K562 (cell line): ENCODE measurements around the gene ZNF544. TPM values are rescaled to one million over a fixed set of nuclear protein-coding genes. Genes with fewer than 3 reads are reported as not detected.

Experiments
- ELK3 ChIP-seq: fragments of 450-650 bp; formaldehyde crosslinking; IDR thresholded peaks from 2 replicates; pipeline ENCODE4 v1.4.0; 2020; ENCODE audit warnings: mild to moderate bottlenecking
- EZH2 ChIP-seq: IDR thresholded peaks from 2 replicates; pipeline ENCODE4 v1.6.1; 2012; ENCODE audit warnings: low read depth, mild to moderate bottlenecking, inconsistent platforms, low read length, borderline replicate concordance
- FOXK1 ChIP-seq: sonication (generic); formaldehyde crosslinking; IDR thresholded peaks from 2 replicates; pipeline ENCODE4 v1.8.0; 2022; ENCODE audit warnings: missing genetic modification reagents, mild to moderate bottlenecking, borderline replicate concordance
- GTF2A2 ChIP-seq: IDR thresholded peaks from 2 replicates; pipeline ENCODE4 v1.6.1; 2016; ENCODE audit warnings: mild to moderate bottlenecking, missing genetic modification characterization, missing compliant biosample characterization
- HDAC6 ChIP-seq: IDR thresholded peaks from 2 replicates; pipeline ENCODE4 v1.6.1; 2012; ENCODE audit warnings: low read depth, mild to moderate bottlenecking, control low read depth, inconsistent platforms, low read length, moderate library complexity
- ILF3 ChIP-seq: fragments of 450-650 bp; IDR thresholded peaks from 2 replicates; pipeline ENCODE4 v1.6.1; 2018; ENCODE audit warnings: antibody characterized with exemption, mild to moderate bottlenecking, moderate library complexity, borderline replicate concordance
- KAT7 ChIP-seq: sonication (generic); formaldehyde crosslinking; IDR thresholded peaks from 2 replicates; pipeline ENCODE4 v1.8.0; 2022; ENCODE audit warnings: missing genetic modification reagents, mild to moderate bottlenecking, borderline replicate concordance
- MXD1 ChIP-seq: fragments of 250-450 bp; sonication (Bioruptor Pico); IDR thresholded peaks from 2 replicates; pipeline ENCODE4 v1.8.0; 2021; ENCODE audit warnings: borderline replicate concordance, mild to moderate bottlenecking, moderate library complexity; ENCODE audit not compliant: poor library complexity, severe bottlenecking
- NCOA6 ChIP-seq: fragments of 450-650 bp; IDR thresholded peaks from 2 replicates; pipeline ENCODE4 v1.6.1; 2017; ENCODE audit warnings: mild to moderate bottlenecking
- PHB ChIP-seq: fragments of 250-450 bp; sonication (Bioruptor Pico); IDR thresholded peaks from 2 replicates; pipeline ENCODE4 v1.5.0; 2021
- PHF20 ChIP-seq: fragments of 450-650 bp; IDR thresholded peaks from 2 replicates; pipeline ENCODE4 v1.6.1; 2018; ENCODE audit not compliant: partially characterized antibody
- RBM22 ChIP-seq: fragments of 200-400 bp; formaldehyde crosslinking; IDR thresholded peaks from 2 replicates; pipeline ENCODE4 v1.6.1; 2018; ENCODE audit warnings: low read length, low read depth; ENCODE audit not compliant: poor library complexity, severe bottlenecking
- SMAD4 ChIP-seq: fragments of 250-450 bp; sonication (Bioruptor Pico); conservative IDR thresholded peaks from 2 replicates; pipeline ENCODE4 v1.8.0; 2021; ENCODE audit warnings: inconsistent platforms, mild to moderate bottlenecking, moderate library complexity
- SREBF2 ChIP-seq: sonication (generic); formaldehyde crosslinking; IDR thresholded peaks from 2 replicates; pipeline ENCODE4 v1.4.0; 2020; ENCODE audit warnings: mild to moderate bottlenecking, missing genetic modification reagents
- STAT5B ChIP-seq: fragments of 250-450 bp; sonication (Bioruptor Pico); IDR thresholded peaks from 2 replicates; pipeline ENCODE4 v1.8.0; 2021; ENCODE audit warnings: mild to moderate bottlenecking, inconsistent platforms
- TCF3 ChIP-seq: sonication (generic); formaldehyde crosslinking; IDR thresholded peaks from 2 replicates; pipeline ENCODE4 v1.4.0; 2020; ENCODE audit warnings: mild to moderate bottlenecking, missing genetic modification reagents
- XRCC3 ChIP-seq: fragments of 450-650 bp; IDR thresholded peaks from 2 replicates; pipeline ENCODE4 v1.6.1; 2017; ENCODE audit warnings: mild to moderate bottlenecking, moderate library complexity
- ZNF165 ChIP-seq: fragments of 250-450 bp; sonication (Bioruptor Pico); IDR thresholded peaks from 2 replicates; pipeline ENCODE4 v1.4.0; 2020; ENCODE audit warnings: borderline replicate concordance
- ZNF174 ChIP-seq: fragments of 250-450 bp; sonication (Bioruptor Pico); IDR thresholded peaks from 2 replicates; pipeline ENCODE4 v1.4.0; 2020; ENCODE audit warnings: mild to moderate bottlenecking
- ZNF431 ChIP-seq: sonication (generic); formaldehyde crosslinking; IDR thresholded peaks from 2 replicates; pipeline ENCODE4 v1.8.0; 2022; ENCODE audit warnings: mild to moderate bottlenecking, missing genetic modification reagents
- ZNF699 ChIP-seq: fragments of 250-450 bp; sonication (Bioruptor Pico); IDR thresholded peaks from 2 replicates; pipeline ENCODE4 v1.8.0; 2021; ENCODE audit warnings: mild to moderate bottlenecking, moderate library complexity; ENCODE audit not compliant: insufficient replicate concordance
- ZNF785 ChIP-seq: fragments of 250-450 bp; sonication (Bioruptor Pico); IDR thresholded peaks from 2 replicates; pipeline ENCODE4 v1.4.0; 2020; ENCODE audit warnings: mild to moderate bottlenecking
- ZSCAN32 ChIP-seq: fragments of 450-650 bp; formaldehyde crosslinking; IDR thresholded peaks from 2 replicates; pipeline ENCODE4 v1.4.0; 2020; ENCODE audit warnings: mild to moderate bottlenecking, moderate library complexity
- polyA plus RNA-seq, 8 experiments: library from polyadenylated mRNA; depleted of rRNA in 4 of 8; stranded (reverse) in 5 of 8; unstranded in 3 of 8; fragments of >200 nt; fragmentation: Nextera tagmentation in 2 of 8; fragmentation: Illumina TruSeq in 1 of 8; extraction: Ambion mirVana in 2 of 8; extraction: Trizol in 1 of 8; gene quantifications; 2 replicates each; pipeline versions ENCODE4 v1.2.1 to v1.2.3, GENCODE V29; 2011 to 2014; ENCODE audit warnings: inconsistent platforms in 1 of 8, missing spikeins in 1 of 8
- total RNA-seq, 7 experiments: library from RNA; depleted of rRNA in 6 of 7; stranded (reverse); fragments of >200 nt in 6 of 7; fragmentation: Illumina TruSeq in 2 of 7; extraction: Trizol in 2 of 7; gene quantifications; 2 replicates each; pipeline versions ENCODE4 v1.2.1 to v1.2.3, GENCODE V29; 2011 to 2021; ENCODE audit warnings: low replicate concordance in 1 of 7
- TF ChIP-seq, protein P1 (sequence below): fragments of 450-650 bp; formaldehyde crosslinking; IDR thresholded peaks from 2 replicates; pipeline ENCODE4 v1.4.0; 2020; ENCODE audit warnings: mild to moderate bottlenecking, moderate library complexity
- TF ChIP-seq, protein P2 (sequence below): fragments of 250-450 bp; sonication (Bioruptor Pico); IDR thresholded peaks from 2 replicates; pipeline ENCODE4 v1.8.0; 2021; ENCODE audit warnings: moderate library complexity, mild to moderate bottlenecking, inconsistent platforms

The ZNF544 gene
- total and polyA plus RNA-seq, 9 of the 15 experiments (the other 6 are each of a cell fraction or from before 2014, with no cell fraction given): 23.6 to 59.0 (median 41.4) TPM

- TF ChIP-seq SREBF2 (CRISPR knock-in tag) (no peak), PHB (CRISPR knock-in tag) (peak; percentile 47), TCF3 (CRISPR knock-in tag) (peak; percentile 49), ELK3 (no peak), KAT7 (no peak), ZNF431 (CRISPR knock-in tag) (no peak; the same call in 1 of the 2 replicates), STAT5B (CRISPR knock-in tag) (no peak), ZNF699 (CRISPR knock-in tag) (no peak), ZNF174 (no peak), MXD1 (CRISPR knock-in tag) (no peak), ZNF785 (CRISPR knock-in tag) (no peak), PHF20 (peak; percentile 89), EZH2 (no peak), NCOA6 (peak; percentile 72; the same call in 1 of the 2 replicates), FOXK1 (peak; percentile 61; the same call in 1 of the 2 replicates), HDAC6 (no peak), ILF3 (peak; percentile 22; the same call in 1 of the 2 replicates), ZNF165 (CRISPR knock-in tag) (no peak), RBM22 (peak; percentile 88), GTF2A2 (tag) (no peak), SMAD4 (CRISPR knock-in tag) (peak; percentile 84), XRCC3 (no peak), ZSCAN32 (CRISPR knock-in tag) (no peak)
- TF ChIP-seq, protein P1, sequence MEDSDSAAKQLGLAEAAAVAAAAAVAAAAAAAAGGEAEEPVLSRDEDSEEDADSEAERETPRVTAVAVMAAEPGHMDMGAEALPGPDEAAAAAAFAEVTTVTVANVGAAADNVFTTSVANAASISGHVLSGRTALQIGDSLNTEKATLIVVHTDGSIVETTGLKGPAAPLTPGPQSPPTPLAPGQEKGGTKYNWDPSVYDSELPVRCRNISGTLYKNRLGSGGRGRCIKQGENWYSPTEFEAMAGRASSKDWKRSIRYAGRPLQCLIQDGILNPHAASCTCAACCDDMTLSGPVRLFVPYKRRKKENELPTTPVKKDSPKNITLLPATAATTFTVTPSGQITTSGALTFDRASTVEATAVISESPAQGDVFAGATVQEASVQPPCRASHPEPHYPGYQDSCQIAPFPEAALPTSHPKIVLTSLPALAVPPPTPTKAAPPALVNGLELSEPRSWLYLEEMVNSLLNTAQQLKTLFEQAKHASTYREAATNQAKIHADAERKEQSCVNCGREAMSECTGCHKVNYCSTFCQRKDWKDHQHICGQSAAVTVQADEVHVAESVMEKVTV (CRISPR knock-in tag): no peak
- TF ChIP-seq, protein P2, sequence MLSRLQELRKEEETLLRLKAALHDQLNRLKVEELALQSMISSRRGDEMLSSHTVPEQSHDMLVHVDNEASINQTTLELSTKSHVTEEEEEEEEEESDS (CRISPR knock-in tag): no peak
Observed at GRCh38 chr19:58182989-58183816, 45.5 kb upstream of the ZNF544 start, which contains the start of gene ZNF274 (continued).
